Measurements from ENCODE around the gene ABR.

DNA sequence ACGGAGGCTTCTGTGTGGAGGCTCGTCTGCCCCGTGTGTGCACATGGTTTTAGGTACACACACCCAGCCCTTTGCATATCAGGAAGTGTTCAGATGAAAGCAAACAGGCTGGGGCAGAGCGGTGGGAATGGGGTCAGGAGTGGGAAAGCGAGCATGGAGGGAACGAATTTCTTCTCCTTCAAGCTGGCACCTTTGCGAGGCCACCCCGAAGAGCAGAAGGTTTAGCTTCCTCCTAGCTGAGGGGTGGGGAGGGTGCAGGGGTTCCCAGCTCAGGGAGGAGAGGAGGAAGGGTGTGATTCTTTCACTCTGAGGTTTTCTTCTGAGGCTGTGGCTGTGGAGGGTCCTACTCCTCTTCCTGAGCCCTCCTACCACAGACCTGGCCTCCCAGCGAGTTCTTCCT is 83.6 kb downstream of the ABR start:
- TF ChIP-seq RFX5 (IDR thresholded peaks at IDR 0.05) (no peak), SMC3 (IDR thresholded peaks at IDR 0.05) (no peak), CHD2 (IDR thresholded peaks at IDR 0.05; ENCODE audit: low read length, partially characterized antibody) (no peak), CTCF (IDR thresholded peaks at IDR 0.05) (no peak), CHD4 (IDR thresholded peaks at IDR 0.05; ENCODE audit: borderline replicate concordance) (no peak), MAX (IDR thresholded peaks at IDR 0.05) (no peak), CBX2 (IDR thresholded peaks at IDR 0.05; ENCODE audit: borderline replicate concordance, low read depth) (no peak)
- TF ChIP-seq, protein P1, sequence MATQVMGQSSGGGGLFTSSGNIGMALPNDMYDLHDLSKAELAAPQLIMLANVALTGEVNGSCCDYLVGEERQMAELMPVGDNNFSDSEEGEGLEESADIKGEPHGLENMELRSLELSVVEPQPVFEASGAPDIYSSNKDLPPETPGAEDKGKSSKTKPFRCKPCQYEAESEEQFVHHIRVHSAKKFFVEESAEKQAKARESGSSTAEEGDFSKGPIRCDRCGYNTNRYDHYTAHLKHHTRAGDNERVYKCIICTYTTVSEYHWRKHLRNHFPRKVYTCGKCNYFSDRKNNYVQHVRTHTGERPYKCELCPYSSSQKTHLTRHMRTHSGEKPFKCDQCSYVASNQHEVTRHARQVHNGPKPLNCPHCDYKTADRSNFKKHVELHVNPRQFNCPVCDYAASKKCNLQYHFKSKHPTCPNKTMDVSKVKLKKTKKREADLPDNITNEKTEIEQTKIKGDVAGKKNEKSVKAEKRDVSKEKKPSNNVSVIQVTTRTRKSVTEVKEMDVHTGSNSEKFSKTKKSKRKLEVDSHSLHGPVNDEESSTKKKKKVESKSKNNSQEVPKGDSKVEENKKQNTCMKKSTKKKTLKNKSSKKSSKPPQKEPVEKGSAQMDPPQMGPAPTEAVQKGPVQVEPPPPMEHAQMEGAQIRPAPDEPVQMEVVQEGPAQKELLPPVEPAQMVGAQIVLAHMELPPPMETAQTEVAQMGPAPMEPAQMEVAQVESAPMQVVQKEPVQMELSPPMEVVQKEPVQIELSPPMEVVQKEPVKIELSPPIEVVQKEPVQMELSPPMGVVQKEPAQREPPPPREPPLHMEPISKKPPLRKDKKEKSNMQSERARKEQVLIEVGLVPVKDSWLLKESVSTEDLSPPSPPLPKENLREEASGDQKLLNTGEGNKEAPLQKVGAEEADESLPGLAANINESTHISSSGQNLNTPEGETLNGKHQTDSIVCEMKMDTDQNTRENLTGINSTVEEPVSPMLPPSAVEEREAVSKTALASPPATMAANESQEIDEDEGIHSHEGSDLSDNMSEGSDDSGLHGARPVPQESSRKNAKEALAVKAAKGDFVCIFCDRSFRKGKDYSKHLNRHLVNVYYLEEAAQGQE (IDR thresholded peaks at IDR 0.05), result no peak
